Measurements from ENCODE around the gene DUSP22. TPM values are rescaled to one million over a fixed set of nuclear protein-coding genes. Genes with fewer than 3 reads are reported as not detected.

The DUSP22 gene
- total and polyA plus RNA-seq, 9 of the 15 experiments (the other 6 are each of a cell fraction or from before 2014, with no cell fraction given): 9.3 to 19.4 (median 11.8) TPM

GRCh38 chr6:298233-299103 lies 6.2 kb downstream of the DUSP22 start:
- Histone ChIP-seq H3K27ac (ENCODE audit: extremely low read depth, low read depth, low read length) (no peak overlapping the region), H3K4me3 (no peak overlapping the region), H3K4me1 (replicated peaks in 1 of 2; ENCODE audit: control insufficient read depth in 2 of 2, insufficient read depth in 2 of 2, low read length in 2 of 2) (peaks cover under 1 to 1% of the 10 kb centered on the region in 2 experiments; a peak in 3 of 5 replicates), H2AFZ (ENCODE audit: low read depth, low read length) (no peak overlapping the region), H3K27me3 (ENCODE audit: control insufficient read depth in 2 of 2, insufficient read depth in 2 of 2, low read length in 2 of 2) (peaks cover 7 to 38% of the 10 kb centered on the region in 2 experiments; a peak in 4 of 5 replicates), H4K20me1 (replicated peaks; ENCODE audit: control insufficient read depth, insufficient read depth, low read length) (peaks cover 24% of the 10 kb centered on the region; the same call in 1 of the 2 replicates), H3K9me3 (replicated peaks; ENCODE audit: control insufficient read depth, insufficient read depth, low read depth, low read length) (no peaks in the 10 kb centered on the region), H3K4me2 (ENCODE audit: insufficient read depth, low read length) (no peak overlapping the region), H3K79me2 (ENCODE audit: control insufficient read depth, insufficient read depth, low read length) (no peaks in the 10 kb centered on the region), H3K36me3 (ENCODE audit: control insufficient read depth, insufficient read depth, low read length) (no peaks in the 10 kb centered on the region), H3K9me1 (ENCODE audit: control insufficient read depth, insufficient read depth, low read length) (no peaks in the 10 kb centered on the region), H3K9ac (ENCODE audit: insufficient read depth in 1 of 2, low read depth in 2 of 2, low read length in 2 of 2) (no peak overlapping the region)
- in situ Hi-C loops (cut with MboI) (no loop called here), intact Hi-C loops (cut with micrococcal nuclease) (no loop called here)
- no peak for TF ChIP-seq TSC22D4 (tag; IDR thresholded peaks at IDR 0.05)
- TF ChIP-seq, protein P1, sequence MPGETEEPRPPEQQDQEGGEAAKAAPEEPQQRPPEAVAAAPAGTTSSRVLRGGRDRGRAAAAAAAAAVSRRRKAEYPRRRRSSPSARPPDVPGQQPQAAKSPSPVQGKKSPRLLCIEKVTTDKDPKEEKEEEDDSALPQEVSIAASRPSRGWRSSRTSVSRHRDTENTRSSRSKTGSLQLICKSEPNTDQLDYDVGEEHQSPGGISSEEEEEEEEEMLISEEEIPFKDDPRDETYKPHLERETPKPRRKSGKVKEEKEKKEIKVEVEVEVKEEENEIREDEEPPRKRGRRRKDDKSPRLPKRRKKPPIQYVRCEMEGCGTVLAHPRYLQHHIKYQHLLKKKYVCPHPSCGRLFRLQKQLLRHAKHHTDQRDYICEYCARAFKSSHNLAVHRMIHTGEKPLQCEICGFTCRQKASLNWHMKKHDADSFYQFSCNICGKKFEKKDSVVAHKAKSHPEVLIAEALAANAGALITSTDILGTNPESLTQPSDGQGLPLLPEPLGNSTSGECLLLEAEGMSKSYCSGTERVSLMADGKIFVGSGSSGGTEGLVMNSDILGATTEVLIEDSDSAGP (CRISPR knock-in tag; IDR thresholded peaks at IDR 0.05): no peak
- no peak for TF ChIP-seq TFAM (CRISPR knock-in tag; conservative IDR thresholded peaks at IDR 0.05)
- no peak for TF ChIP-seq BCOR (IDR thresholded peaks at IDR 0.05)
- no peak for TF ChIP-seq HNRNPH1 (optimal IDR thresholded peaks at IDR 0.05; ENCODE audit: low read depth, low read length)
- TF ChIP-seq SPI1 (IDR thresholded peaks at IDR 0.05; ENCODE audit: borderline replicate concordance, low read depth, low read length): peak; percentile 66; the same call in 1 of the 2 replicates
- no peak for TF ChIP-seq SMAD1 (IDR thresholded peaks at IDR 0.05; ENCODE audit: low read depth, low read length, partially characterized antibody)
- no peak for TF ChIP-seq ZNF699 (CRISPR knock-in tag; IDR thresholded peaks at IDR 0.05; ENCODE audit: insufficient replicate concordance)
- TF ChIP-seq ZNF165 (CRISPR knock-in tag; IDR thresholded peaks at IDR 0.05; ENCODE audit: borderline replicate concordance): no peak
- ATAC-seq (no peak), FAIRE-seq (no peak), DNase-seq (ENCODE audit: extremely low read depth in 1 of 4, low spot score in 3 of 4) (no peak)
- BruUV-seq (replicated peaks): no TSS peak
- CTCF ChIA-PET (ENCODE audit: low intra/inter-chr PET ratio): no interaction called here
- POLR2A ChIA-PET: interaction anchor here (0.8 to 1.8 kb wide), 2 partner anchors 9 to 10 kb away, joined by 3 to 4 read pairs; no protein-coding TSS in a partner anchor
- WGBS (ENCODE audit: insufficient coverage, low coverage, missing lambda C conversion rate): 11% methylated on average over 11 of the region's 11 CpGs
